Epithelial cell of umbilical artery (primary cell): Measurements from ENCODE around the gene ALDOC. TPM values are rescaled to one million over a fixed set of nuclear protein-coding genes. Genes with fewer than 3 reads are reported as not detected.

Source experiments
- total RNA-seq: library from RNA; depleted of rRNA; stranded (reverse); fragments of >200 nt; gene quantifications from 2 replicates; pipeline ENCODE4 v1.2.3, GENCODE V29; 2014

ALDOC gene
- 19.8 and 41.9 TPM in 2 replicates for total RNA-seq

DNA sequence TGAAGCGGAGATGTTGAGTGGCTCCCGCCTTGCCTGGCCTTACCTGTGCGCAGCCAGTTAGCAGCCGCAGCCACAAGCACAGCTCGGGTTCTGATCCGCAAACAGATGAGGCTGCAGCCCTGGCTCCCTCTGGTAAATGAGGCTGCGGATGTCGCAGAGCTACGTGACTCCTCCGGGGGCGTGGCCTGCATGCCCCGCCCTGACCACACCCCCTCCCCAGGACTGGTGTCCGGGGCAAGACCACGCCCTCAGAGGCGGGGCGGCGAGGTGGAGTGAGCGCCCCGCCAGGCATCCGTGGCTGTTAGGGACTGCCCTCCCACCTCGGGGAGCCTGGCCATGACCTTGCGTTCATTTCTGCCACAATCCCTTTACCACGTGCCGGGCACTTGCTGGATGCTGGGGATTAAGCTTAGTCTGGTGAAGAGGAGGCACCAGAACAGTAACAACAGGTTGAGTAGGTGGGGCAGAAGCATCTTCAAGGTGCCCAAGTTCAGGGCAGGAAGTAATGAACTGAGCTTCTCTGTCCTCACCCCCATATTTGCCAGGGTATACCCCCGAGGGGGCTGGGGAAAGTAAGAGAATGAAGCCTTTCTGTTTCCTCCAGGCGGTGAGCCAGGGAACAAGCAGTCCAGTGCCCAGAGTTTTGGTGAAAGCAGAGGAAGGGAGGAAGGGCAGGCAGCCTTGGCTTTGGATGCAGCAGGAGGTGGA, at the start of gene ALDOC:
Gene ALDOC (minus strand): TSS at position 138 of the 708 bp plus-strand sequence. CDS start 1,363 bp downstream, outside the sequence.

DNA sequence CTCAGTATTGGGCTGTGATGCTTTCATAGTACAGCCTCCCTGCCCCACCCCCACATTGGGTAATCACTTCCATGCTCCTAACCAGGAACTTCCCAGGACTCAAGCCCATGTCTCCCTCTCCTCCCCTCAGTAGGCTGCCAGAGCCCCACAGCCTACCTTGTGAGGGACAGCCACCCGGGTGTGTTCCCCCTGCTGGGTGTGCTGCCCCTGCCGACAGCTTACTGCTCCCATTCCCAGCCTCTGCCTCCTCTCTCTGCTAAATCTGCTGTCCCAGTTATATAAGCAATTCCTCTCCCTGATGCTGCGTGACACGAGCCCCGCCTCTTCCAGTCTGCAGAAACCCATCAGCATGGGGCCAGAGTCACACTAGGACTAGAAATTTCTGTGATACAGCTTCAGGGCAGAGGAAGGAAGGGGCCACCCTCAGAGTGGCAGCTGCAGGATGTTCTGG, 37.3 kb upstream of the ALDOC start, which contains the start of gene RSKR:
Gene RSKR (minus strand): TSS at position 255 of the 451 bp plus-strand sequence. CDS start 24 bp downstream, at position 231.

DNA sequence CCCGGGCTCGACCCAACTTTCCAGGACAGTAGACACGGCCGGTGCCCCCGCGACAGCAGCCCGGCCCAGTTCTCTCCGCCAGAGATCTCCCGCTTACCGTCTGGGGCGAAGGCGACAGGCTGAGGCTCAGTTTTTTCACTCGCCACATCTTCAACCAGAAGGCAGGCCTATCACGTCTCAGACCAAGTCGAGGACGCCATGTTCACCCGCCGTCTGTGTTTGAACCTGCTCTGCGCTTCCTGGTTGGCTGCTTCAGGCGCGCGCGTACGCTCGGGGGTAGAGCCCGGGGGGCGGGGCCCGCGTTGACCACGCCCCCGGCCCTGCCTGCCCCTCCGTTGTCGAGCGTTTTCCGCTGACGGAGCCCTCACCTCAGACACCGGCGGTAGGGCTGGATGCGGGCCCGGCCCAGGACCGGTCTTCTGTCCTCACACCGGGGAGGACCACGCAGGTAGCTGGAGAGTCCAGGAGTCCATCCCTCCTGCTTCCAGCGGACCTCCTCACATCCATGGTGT, 22.2 kb upstream of the ALDOC start, which contains the start of gene SPAG5:
Gene SPAG5 (minus strand): TSS at position 227 of the 512 bp plus-strand sequence. CDS start 79 bp downstream, at position 148.

DNA sequence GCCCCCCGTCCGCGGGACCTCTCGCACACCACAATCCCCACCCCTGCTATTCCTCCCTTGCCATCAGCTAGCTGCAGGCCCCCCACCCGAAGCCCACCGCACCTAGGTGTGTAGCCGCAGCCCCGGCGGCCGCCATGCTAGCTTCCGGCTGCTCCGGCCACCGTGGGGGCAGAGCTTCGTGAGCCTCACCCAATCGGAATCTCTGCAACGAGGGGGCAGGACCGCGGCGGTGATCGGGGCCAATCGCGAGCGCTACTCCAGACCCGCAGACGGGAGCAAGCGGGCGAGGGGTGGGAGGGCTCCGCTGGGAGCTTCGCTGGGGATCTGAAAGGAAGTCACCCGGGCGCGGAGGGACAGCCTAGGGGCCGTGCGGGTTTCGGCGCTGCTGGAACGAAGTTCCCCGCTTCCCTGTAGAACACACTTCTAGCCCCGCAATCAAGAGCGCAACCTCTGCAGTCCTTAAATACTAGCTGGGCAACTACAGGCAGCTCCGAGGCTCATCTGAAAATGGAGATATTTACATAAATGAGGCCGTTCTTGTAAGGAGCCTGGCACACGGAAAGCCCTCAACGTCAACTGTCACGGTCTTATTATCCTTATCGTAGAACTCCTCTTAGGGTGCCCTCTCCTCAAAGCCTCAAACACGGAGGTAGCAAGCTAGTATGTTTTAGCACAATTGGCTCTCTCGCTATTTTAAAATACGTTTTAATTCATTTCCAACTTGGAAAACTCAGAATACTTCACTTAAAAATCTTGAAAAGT, 5.2 kb downstream of the ALDOC start, which contains the start of gene PIGS:
Gene PIGS (minus strand): TSS at position 164 of the 762 bp plus-strand sequence. CDS start 28 bp downstream, at position 136.

DNA sequence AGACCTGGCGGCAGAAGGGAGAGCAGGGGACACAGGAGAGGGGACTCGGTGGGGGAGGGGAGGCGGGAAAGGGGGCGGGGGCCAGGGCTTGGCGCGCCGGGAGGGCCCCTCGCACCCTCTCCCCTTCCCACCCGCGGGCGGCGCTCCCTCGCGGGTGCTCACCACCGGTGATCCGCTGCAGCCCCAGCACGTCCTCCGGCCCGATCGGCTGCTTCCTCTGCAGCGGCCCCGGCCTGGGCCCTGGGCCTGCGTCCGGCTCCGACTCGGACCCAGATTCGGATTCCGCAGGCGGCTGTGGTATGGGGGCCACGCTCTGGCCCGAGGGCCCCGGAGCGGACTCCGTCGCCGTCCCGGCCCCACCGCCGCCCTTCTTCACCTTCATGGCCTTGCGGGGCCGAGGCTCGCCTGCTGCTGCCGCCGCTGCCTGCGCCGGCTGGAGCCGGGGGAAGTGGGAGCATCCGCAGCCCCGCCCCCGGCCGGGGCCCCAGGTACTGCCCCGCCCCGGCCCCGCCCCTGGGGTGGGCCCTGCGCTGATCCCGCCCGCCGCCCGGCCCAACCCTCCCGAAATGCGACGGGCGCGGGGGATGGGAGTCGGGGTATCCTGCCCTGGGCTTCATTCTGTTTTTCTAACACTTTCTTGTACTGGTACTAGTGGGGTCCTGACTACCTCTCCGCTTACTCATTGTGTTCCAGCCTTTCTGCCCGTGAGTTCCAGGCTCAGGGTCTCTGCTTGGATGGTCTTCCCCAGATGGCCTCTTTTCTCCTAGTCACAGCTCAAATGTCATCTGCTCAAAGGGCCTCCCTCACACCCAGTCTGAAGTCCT, 24.3 kb downstream of the ALDOC start, which contains the start of gene UNC119:
Gene UNC119 (minus strand): TSS at position 449 of the 824 bp plus-strand sequence. CDS start 67 bp downstream, at position 382.

Other genes starting within 250 kb of the ALDOC start
- gene IFT20, start 241.4 kb downstream of the ALDOC start, total RNA-seq, result 72.3 and 84.1 TPM in 2 replicates
- 29.2 and 36.6 TPM in 2 replicates for gene TNFAIP1, start 241.1 kb downstream of the ALDOC start, total RNA-seq
- gene POLDIP2, start 219.4 kb downstream of the ALDOC start, total RNA-seq, result 70.5 and 73.7 TPM in 2 replicates
- gene SEBOX, start 211.7 kb downstream of the ALDOC start, total RNA-seq, result not detected in 2 replicates
- under 0.01 and 0.30 TPM in 2 replicates for gene VTN, start 206.6 kb downstream of the ALDOC start, total RNA-seq
- gene SARM1, start 205.2 kb downstream of the ALDOC start, total RNA-seq, result 2.6 and 5.5 TPM in 2 replicates
- 1.6 and 4.4 TPM in 2 replicates for gene SLC46A1, start 170.7 kb downstream of the ALDOC start, total RNA-seq
- gene SLC13A2, start 103.3 kb downstream of the ALDOC start, total RNA-seq, result not detected in 2 replicates
- not detected in 2 replicates for gene FOXN1, start 70.5 kb downstream of the ALDOC start, total RNA-seq
- gene UNC119, start 24.3 kb downstream of the ALDOC start, total RNA-seq, result 16.2 and 28.6 TPM in 2 replicates
- 55.9 and 69.9 TPM in 2 replicates for gene PIGS, start 5.4 kb downstream of the ALDOC start, total RNA-seq
- gene SPAG5, start 22.1 kb upstream of the ALDOC start, total RNA-seq, result 29.2 and 37.8 TPM in 2 replicates
- gene RSKR, start 37.3 kb upstream of the ALDOC start, total RNA-seq, result 2.6 and 4.9 TPM in 2 replicates
- 156 and 164 TPM in 2 replicates for gene BLTP2, start 68.3 kb upstream of the ALDOC start, total RNA-seq
- 72.0 and 76.0 TPM in 2 replicates for gene SDF2, start 85.0 kb upstream of the ALDOC start, total RNA-seq
- gene SUPT6H, start 85.3 kb upstream of the ALDOC start, total RNA-seq, result 26.3 and 31.3 TPM in 2 replicates
- 0.65 and 1.5 TPM in 2 replicates for gene PROCA1, start 135.0 kb upstream of the ALDOC start, total RNA-seq
- gene RAB34, start 141.0 kb upstream of the ALDOC start, total RNA-seq, result 137 and 157 TPM in 2 replicates
- 376 and 820 TPM in 2 replicates for gene RPL23A, start 143.1 kb upstream of the ALDOC start, total RNA-seq
- gene TLCD1, start 149.3 kb upstream of the ALDOC start, total RNA-seq, result 1.6 and 1.7 TPM in 2 replicates
- 1.6 and 2.0 TPM in 2 replicates for gene NEK8, start 151.9 kb upstream of the ALDOC start, total RNA-seq
- gene TRAF4, start 167.1 kb upstream of the ALDOC start, total RNA-seq, result 33.7 and 46.4 TPM in 2 replicates